Effector CD8-positive, alpha-beta T cell (primary cell): ENCODE results near the gene MSANTD4.
"Not testable (repeated sequence)": the region's sequence is repeated elsewhere in the genome, so short reads cannot be mapped to it uniquely, and the experiment has no call there.

Experiments used
- DNase-seq: peaks from one replicate; lab custom pipeline; 2025; lab: John Stamatoyannopoulos, UW

Gene MSANTD4

GRCh38 chr11:106014035-106014434 is 8.0 kb downstream of the MSANTD4 start:
- DNase-seq = no peak

- no peak for DNase-seq
These were observed 9.3 kb downstream of the MSANTD4 start for GRCh38 chr11:106012744-106013143.

GRCh38 chr11:106011481-106011880 is 10.6 kb downstream of the MSANTD4 start:
- no peak for DNase-seq

- not testable (repeated sequence) for DNase-seq
These were observed 18.9 kb downstream of the MSANTD4 start for GRCh38 chr11:106003094-106003493.

GRCh38 chr11:106001304-106002012 is 20.6 kb downstream of the MSANTD4 start:
- no peak for DNase-seq

GRCh38 chr11:105991888-105992287 is 30.2 kb downstream of the MSANTD4 start:
- DNase-seq = no peak

GRCh38 chr11:105989124-105989523 is 32.9 kb downstream of the MSANTD4 start:
- DNase-seq = no peak

GRCh38 chr11:105988197-105988596 is 33.8 kb downstream of the MSANTD4 start:
- no peak for DNase-seq

- DNase-seq = no peak
These were observed 35.5 kb downstream of the MSANTD4 start for GRCh38 chr11:105986554-105986953.

- no peak for DNase-seq
These were observed 41.9 kb downstream of the MSANTD4 start for GRCh38 chr11:105979997-105980703.

- DNase-seq = no peak
These were observed 46.9 kb downstream of the MSANTD4 start for GRCh38 chr11:105975128-105975527.

GRCh38 chr11:105969756-105970155 is 52.3 kb downstream of the MSANTD4 start:
- no peak for DNase-seq

GRCh38 chr11:105968021-105968697 is 53.9 kb downstream of the MSANTD4 start:
- DNase-seq = no peak

GRCh38 chr11:105960252-105961245 is 61.5 kb downstream of the MSANTD4 start:
- DNase-seq = no peak
